Endothelial cell of umbilical vein (primary cell): ENCODE results near the gene MAGI1. TPM values are rescaled to one million over a fixed set of nuclear protein-coding genes. Genes with fewer than 3 reads are reported as not detected.

ENCODE experiments used
- BruUV-seq: library from RNA; stranded (reverse); fragments of 400-500 nt; replicated peaks from 2 replicates; lab custom pipeline; 2021; lab: Mats Ljungman, UMichigan
- CTCF ChIA-PET: fragments of 300-600, 350-600 bp; sonication (Branson Sonifier 250); formaldehyde crosslinking; loops from one replicate; lab custom pipeline; 2021; ENCODE audit warnings: antibody characterized with exemption, inconsistent platforms; lab: Charles Lee
- POLR2A ChIA-PET: fragments of 300-600, 350-600 bp; sonication (Branson Sonifier 250); formaldehyde crosslinking; loops from one replicate; lab custom pipeline; 2021; ENCODE audit warnings: antibody characterized with exemption, inconsistent platforms; lab: Charles Lee
- DNase-seq: peaks from one replicate; pipeline ENCODE4 v3.0.0-alpha.2; 2011; ENCODE audit warnings: low read depth, low spot score
- FAIRE-seq: peaks from 2 replicates; lab custom pipeline; 2011; peaks lifted over from hg19 to GRCh38; lab: Jason Lieb, UNC
- H2AFZ ChIP-seq: 2 replicates; pipeline ENCODE4 v1.6.0; 2012; ENCODE audit warnings: low read depth, low read length, control low read depth, inconsistent platforms
- H3K27ac ChIP-seq: 2 replicates; pipeline ENCODE4 v1.5.1; 2011; ENCODE audit warnings: low read depth, mild to moderate bottlenecking, control low read depth, low read length, moderate library complexity; ENCODE audit not compliant: insufficient read depth
- H3K27me3 ChIP-seq, 2 experiments: 2 replicates each; pipeline versions ENCODE4 v1.6.0 to v1.6.1; 2011; ENCODE audit warnings: low read length in 2 of 2, mixed read lengths in 1 of 2; ENCODE audit not compliant: control insufficient read depth in 2 of 2, insufficient read depth in 2 of 2
- H3K36me3 ChIP-seq, 2 experiments: 2 replicates in 1 of 2; 3 replicates in 1 of 2; pipeline ENCODE4 v1.5.1; 2011; ENCODE audit warnings: low read length in 2 of 2, mild to moderate bottlenecking in 1 of 2, moderate library complexity in 1 of 2; ENCODE audit not compliant: control insufficient read depth in 2 of 2, insufficient read depth in 2 of 2; ENCODE audit errors: extremely low read depth in 1 of 2
- H3K4me1 ChIP-seq: 3 replicates; pipeline ENCODE4 v1.5.1; 2011; ENCODE audit warnings: mild to moderate bottlenecking, low read length; ENCODE audit not compliant: control insufficient read depth, insufficient read depth; ENCODE audit errors: extremely low read depth
- H3K4me2 ChIP-seq: 2 replicates; pipeline ENCODE4 v1.6.1; 2011; ENCODE audit warnings: low read length, control low read depth, mixed read lengths; ENCODE audit not compliant: insufficient read depth
- H3K4me3 ChIP-seq, 3 experiments: fragments of 200-600 bp in 1 of 3; sonication (generic), shearing (Covaris generic) in 1 of 3; replicated peaks in 1 of 3; 2 replicates each; pipeline ENCODE4 v1.5.1; 2011 to 2016; ENCODE audit warnings: control low read depth in 3 of 3, low read length in 3 of 3, mild to moderate bottlenecking in 2 of 3, inconsistent platforms in 1 of 3, low read depth in 1 of 3, moderate library complexity in 1 of 3; ENCODE audit not compliant: insufficient read depth in 1 of 3
- H3K79me2 ChIP-seq: 2 replicates; pipeline ENCODE4 v1.6.0; 2012; ENCODE audit warnings: low read length, inconsistent platforms; ENCODE audit not compliant: control insufficient read depth, insufficient read depth
- H3K9ac ChIP-seq: replicated peaks from 2 replicates; pipeline ENCODE3; 2011; ENCODE audit warnings: low read length, control low read depth; ENCODE audit not compliant: insufficient read depth; ENCODE audit errors: extremely low read depth
- H3K9me1 ChIP-seq: replicated peaks from 3 replicates; pipeline ENCODE4 v1.6.0; 2011; ENCODE audit warnings: mild to moderate bottlenecking, low read length; ENCODE audit not compliant: control insufficient read depth, insufficient read depth; ENCODE audit errors: extremely low read depth
- H3K9me3 ChIP-seq: replicated peaks from 2 replicates; pipeline ENCODE4 v1.5.1; 2012; ENCODE audit warnings: low read length, inconsistent platforms; ENCODE audit not compliant: control insufficient read depth, insufficient read depth
- H4K20me1 ChIP-seq: replicated peaks from 2 replicates; pipeline ENCODE3; 2011; ENCODE audit warnings: mild to moderate bottlenecking, low read length; ENCODE audit not compliant: control insufficient read depth, insufficient read depth; ENCODE audit errors: extremely low read depth
- EZH2 ChIP-seq: IDR thresholded peaks from 2 replicates; pipeline ENCODE4 v1.6.1; 2012; ENCODE audit warnings: borderline replicate concordance, low read depth, mild to moderate bottlenecking, moderate library complexity, low read length, inconsistent platforms; ENCODE audit not compliant: severe bottlenecking
- FOS ChIP-seq: IDR thresholded peaks from 2 replicates; pipeline ENCODE4 v1.6.1; 2011; ENCODE audit warnings: mild to moderate bottlenecking, low read length, moderate library complexity, borderline replicate concordance; ENCODE audit not compliant: insufficient read depth
- GATA2 ChIP-seq: IDR thresholded peaks from 2 replicates; pipeline ENCODE4 v1.7.0; 2011; ENCODE audit warnings: low read depth, mild to moderate bottlenecking, moderate library complexity, mixed read lengths, low read length; ENCODE audit not compliant: insufficient read length, insufficient read depth
- JUN ChIP-seq: IDR thresholded peaks from 2 replicates; pipeline ENCODE4 v1.6.1; 2011; ENCODE audit warnings: borderline replicate concordance, low read depth; ENCODE audit not compliant: insufficient read length, insufficient read depth
- MYC ChIP-seq: IDR thresholded peaks from one replicate; pipeline ENCODE4 v1.6.1; 2011; ENCODE audit warnings: mild to moderate bottlenecking, low read depth, low read length
- POLR2A ChIP-seq: IDR thresholded peaks from 2 replicates; pipeline ENCODE4 v1.6.1; 2012; ENCODE audit warnings: low read depth, mild to moderate bottlenecking, control low read depth, low read length
- POLR2AphosphoS5 ChIP-seq: IDR thresholded peaks from 2 replicates; pipeline ENCODE4 v1.6.1; 2012; ENCODE audit warnings: low read depth, mild to moderate bottlenecking, control low read depth, low read length, moderate library complexity; ENCODE audit not compliant: insufficient read depth
- dilution Hi-C: fragments of 300-500 bp; cut with MboI; formaldehyde crosslinking; loops from one replicate; pipeline ENCODE4 v1.15.0; 2019; ENCODE audit warnings: low sequenced_read_pairs; ENCODE audit not compliant: extremely low pct_ligation_motif_present
- intact Hi-C: fragments of 100-400 bp; cut with micrococcal nuclease; formaldehyde crosslinking; loops from one replicate; pipeline ENCODE4 v1.10.0; 2022
- polyA plus RNA-seq, 4 experiments: library from polyadenylated mRNA; depleted of rRNA in 3 of 4; stranded (reverse) in 3 of 4; unstranded in 1 of 4; fragments of >200 nt; gene quantifications; 2 replicates each; pipeline versions ENCODE4 v1.2.1 to v1.2.3, GENCODE V29; 2011 to 2012; ENCODE audit warnings: missing spikeins in 1 of 4
- total RNA-seq: library from RNA; stranded (reverse); gene quantifications from 2 replicates; pipeline ENCODE4 v1.2.3, GENCODE V29; 2021
- TF ChIP-seq, protein P1 (sequence below): IDR thresholded peaks from 2 replicates; pipeline ENCODE4 v1.6.1; 2011; ENCODE audit not compliant: insufficient read depth, insufficient read length
- TF ChIP-seq, protein P2 (sequence below), 2 donors: IDR thresholded peaks; 1 replicate in 1 of 2; 2 replicates in 1 of 2; pipeline ENCODE4 v1.5.1; 2011; ENCODE audit warnings: low read length in 2 of 2, mild to moderate bottlenecking in 2 of 2, moderate library complexity in 2 of 2, control low read depth in 1 of 2, inconsistent platforms in 1 of 2, low read depth in 1 of 2; ENCODE audit not compliant: insufficient read depth in 1 of 2; ENCODE audit errors: extremely low read depth in 1 of 2

The MAGI1 gene
- total and polyA plus RNA-seq, 2 donors (not counting 3 experiments of a cell fraction or from before 2014, with no cell fraction given) = 10.1 to 47.9 TPM

DNA sequence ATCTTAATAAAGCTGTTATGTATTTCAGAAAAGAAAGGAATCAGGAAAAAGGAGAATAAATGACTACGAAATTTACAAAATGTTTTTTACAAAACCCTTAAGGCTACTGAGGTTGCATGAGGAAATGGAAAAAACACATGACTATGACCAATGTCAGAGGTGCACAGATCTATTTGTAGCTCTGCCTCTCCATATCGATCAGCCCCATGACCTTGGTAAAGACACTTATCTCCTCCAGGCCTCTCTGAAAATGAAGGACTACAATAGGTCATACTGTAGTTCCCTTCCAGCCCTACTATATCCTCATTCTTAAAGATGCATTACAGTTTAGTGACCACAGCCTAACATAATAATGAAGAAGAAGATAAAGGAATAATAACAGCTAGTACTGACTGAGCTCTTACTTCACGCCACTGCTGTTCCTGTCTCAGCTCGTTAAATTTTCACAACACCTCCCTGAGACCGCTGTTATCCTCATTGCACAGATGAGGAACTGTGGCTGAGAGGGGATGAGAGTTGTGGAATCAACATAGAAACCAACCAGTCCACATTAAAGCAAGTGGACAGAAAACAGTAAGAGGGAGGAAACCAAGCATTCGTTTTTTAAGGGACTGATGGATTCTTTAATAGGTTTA, 163.2 kb downstream of the MAGI1 start:
- Histone ChIP-seq H3K36me3 (no peaks in the 10 kb centered on the region), H3K4me1 (no peaks in the 10 kb centered on the region), H3K4me2 (no peak overlapping the region), H3K27me3 (no peaks in the 10 kb centered on the region), H4K20me1 (peaks cover 9% of the 10 kb centered on the region), H3K9me1 (no peaks in the 10 kb centered on the region), H2AFZ (no peak overlapping the region), H3K27ac (no peak overlapping the region), H3K9ac (no peak overlapping the region), H3K9me3 (no peaks in the 10 kb centered on the region), H3K79me2 (no peaks in the 10 kb centered on the region), H3K4me3 (no peak overlapping the region)
- intact Hi-C loops (no loop called here), dilution Hi-C loops (no loop called here)
- POLR2A ChIA-PET = no interaction called here
- DNase-seq = no peak
- BruUV-seq = no TSS peak
- FAIRE-seq = no peak
- TF ChIP-seq EZH2 (no peak), JUN (no peak), POLR2AphosphoS5 (no peak), FOS (no peak)
- TF ChIP-seq, protein P1, sequence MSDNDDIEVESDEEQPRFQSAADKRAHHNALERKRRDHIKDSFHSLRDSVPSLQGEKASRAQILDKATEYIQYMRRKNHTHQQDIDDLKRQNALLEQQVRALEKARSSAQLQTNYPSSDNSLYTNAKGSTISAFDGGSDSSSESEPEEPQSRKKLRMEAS = no peak
- CTCF ChIA-PET = interaction anchor here (1.2 kb wide), 1 partner anchor 9 kb away, joined by 3 read pairs; no protein-coding TSS in a partner anchor

DNA sequence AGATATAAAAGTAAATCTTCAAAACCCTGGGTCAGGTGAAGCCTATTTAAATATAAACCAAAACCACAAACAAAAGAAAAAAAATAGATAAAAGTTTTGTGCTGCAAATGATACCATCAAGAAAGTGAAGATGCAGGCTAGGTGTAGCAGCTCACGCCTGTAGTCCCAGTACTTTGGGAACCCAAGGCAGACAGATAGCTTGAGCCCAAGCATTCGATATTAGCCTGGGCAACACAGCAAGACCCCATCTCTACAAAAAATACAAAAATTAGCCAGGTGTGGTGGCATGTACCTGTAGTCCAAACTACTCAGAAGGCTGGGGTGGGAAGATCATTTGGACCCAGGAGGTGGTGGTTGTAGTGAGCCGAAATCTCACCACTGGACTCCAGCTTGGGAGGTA, 164.8 kb downstream of the MAGI1 start:
- TF ChIP-seq MYC (no peak), GATA2 (no peak), FOS (no peak), POLR2AphosphoS5 (no peak), EZH2 (no peak), POLR2A (no peak), JUN (no peak)
- TF ChIP-seq, protein P1 = no peak
- TF ChIP-seq, protein P2, sequence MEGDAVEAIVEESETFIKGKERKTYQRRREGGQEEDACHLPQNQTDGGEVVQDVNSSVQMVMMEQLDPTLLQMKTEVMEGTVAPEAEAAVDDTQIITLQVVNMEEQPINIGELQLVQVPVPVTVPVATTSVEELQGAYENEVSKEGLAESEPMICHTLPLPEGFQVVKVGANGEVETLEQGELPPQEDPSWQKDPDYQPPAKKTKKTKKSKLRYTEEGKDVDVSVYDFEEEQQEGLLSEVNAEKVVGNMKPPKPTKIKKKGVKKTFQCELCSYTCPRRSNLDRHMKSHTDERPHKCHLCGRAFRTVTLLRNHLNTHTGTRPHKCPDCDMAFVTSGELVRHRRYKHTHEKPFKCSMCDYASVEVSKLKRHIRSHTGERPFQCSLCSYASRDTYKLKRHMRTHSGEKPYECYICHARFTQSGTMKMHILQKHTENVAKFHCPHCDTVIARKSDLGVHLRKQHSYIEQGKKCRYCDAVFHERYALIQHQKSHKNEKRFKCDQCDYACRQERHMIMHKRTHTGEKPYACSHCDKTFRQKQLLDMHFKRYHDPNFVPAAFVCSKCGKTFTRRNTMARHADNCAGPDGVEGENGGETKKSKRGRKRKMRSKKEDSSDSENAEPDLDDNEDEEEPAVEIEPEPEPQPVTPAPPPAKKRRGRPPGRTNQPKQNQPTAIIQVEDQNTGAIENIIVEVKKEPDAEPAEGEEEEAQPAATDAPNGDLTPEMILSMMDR (IDR thresholded peaks at IDR 0.05; ENCODE audit: extremely low read depth in 1 of 2, insufficient read depth in 1 of 2, low read depth in 1 of 2, low read length in 2 of 2) = no peak
- peaks cover 2% of the 10 kb centered on the region for H4K20me1 ChIP-seq
- no peak overlapping the region for H3K9ac ChIP-seq
- dilution Hi-C loops (no loop called here), intact Hi-C loops (no loop called here)
- ChIA-PET POLR2A (no interaction called here), CTCF (no interaction called here)
- H3K9me3 ChIP-seq = no peaks in the 10 kb centered on the region
- no peaks in the 10 kb centered on the region for H3K4me1 ChIP-seq
- no TSS peak for BruUV-seq
- DNase-seq (no peak), FAIRE-seq (no peak)
- H3K4me3 ChIP-seq = no peak overlapping the region
- no peaks in the 10 kb centered on the region for H3K79me2 ChIP-seq
- H3K36me3 ChIP-seq = no peaks in the 10 kb centered on the region
- H3K27me3 ChIP-seq = no peaks in the 10 kb centered on the region
- no peak overlapping the region for H3K27ac ChIP-seq
- H2AFZ ChIP-seq = no peak overlapping the region
- H3K9me1 ChIP-seq = no peaks in the 10 kb centered on the region
- H3K4me2 ChIP-seq = no peak overlapping the region
